CD4-positive, alpha-beta T cell treated with Interleukin-2 at 100 ng/mL for 4 hours (primary cell): ENCODE results near the gene LYSMD3.

Source experiments
- DNase-seq: peaks from one replicate; pipeline ENCODE4 v3.0.0-alpha.2; 2020; ENCODE audit warnings: low spot score

Gene LYSMD3

DNA sequence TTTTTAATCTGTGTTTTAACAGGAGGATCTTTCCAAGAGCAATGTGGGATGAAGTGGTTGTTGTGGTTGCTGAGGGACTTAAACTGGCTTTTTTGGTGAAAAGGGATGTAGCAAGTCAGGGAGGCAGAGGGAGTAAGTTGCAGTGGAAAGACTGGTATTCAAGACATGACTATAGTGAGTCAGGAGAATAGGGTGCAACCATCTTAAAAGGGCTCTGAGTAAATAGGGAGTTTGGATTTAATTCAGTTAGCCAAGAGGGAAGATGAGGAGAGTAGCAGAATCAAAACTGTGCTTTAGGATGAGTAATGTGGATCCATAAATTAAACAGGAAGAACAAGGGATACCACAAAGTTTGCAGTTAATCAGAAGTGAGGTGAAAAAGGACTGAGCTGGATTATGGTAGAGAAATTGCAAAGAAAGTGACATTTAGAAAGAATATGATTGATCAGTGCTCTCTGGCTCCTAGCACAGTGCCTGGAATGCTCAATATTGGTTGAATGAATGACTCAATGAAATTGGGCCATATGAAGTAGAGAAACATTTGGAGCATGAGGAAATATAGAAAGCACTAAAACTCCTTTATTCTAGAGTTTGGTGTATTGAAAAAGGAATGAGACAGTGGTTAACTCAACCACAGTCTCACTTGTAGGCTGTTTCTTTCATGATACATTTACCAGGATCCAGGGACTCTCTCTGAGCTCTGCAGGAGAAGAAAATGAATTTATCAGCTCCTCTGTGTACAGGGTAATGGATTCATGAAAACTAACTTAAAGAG, 49.6 kb downstream of the LYSMD3 start:
- no peak for DNase-seq

DNA sequence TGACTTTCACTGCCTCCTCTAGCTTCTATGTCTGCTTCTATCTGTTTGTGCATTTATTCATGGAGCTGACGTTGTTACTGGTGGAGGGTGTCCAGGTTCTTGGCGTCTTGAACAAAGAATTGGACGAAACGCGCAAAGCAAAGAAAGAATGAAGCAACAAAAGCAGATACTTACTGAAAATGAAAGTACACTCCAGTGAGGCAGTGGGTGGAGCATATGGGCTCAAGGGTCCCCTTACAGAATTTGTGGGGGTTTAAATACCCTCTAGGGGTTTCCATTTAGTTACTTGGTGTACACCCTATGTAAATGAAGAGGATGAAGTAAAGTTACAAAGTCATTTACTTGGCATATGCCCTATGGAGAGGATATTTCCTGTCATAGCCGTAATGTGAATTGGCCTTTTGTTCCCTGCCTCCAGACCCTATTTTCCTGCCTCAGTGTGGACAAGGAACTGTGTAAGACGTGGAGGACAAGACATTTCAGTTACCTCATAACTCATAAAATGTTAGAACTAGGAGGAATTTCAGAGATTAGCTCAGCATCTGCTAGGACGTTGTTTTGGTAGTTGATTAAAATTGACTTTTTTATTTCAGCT, 51.7 kb downstream of the LYSMD3 start:
- DNase-seq = no peak

DNA sequence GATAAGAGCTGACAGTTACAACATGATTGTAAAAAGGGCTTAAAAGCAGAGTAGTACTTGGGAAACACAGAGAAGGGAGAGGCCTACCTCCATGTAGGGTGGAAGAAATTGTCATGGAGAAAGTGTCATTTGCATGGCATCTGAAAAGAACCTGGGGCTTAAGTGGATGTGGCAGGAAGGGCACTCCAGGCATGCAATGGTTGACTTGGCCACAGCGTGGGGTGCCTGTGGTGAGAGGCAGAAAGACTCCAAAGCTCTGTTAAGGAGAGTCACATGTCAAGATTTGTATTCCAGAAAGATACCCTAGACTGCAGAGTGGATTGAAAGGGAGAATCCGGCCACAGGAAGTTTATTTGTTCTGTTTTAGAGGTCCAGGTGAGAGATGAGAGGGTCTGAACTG, 52.3 kb downstream of the LYSMD3 start:
- DNase-seq = no peak

DNA sequence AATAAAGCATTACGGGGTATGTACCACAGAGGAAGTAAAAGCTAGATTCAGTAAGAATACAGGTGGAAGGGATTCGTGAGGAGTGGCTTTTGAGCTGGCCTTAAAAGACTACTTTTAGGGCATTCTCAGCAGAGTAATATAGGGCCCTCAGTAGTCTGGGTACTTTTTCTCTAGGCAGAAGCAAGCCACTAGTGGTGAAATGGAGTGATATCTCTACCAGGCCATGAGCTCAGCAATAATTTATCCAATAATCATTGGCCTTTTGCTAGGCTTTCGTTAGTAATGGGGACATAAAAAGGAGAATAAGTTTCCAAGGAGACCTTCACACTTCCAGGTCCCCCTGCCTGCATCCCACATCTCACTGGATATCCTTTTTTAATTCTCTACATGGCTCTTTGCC, 53.0 kb downstream of the LYSMD3 start:
- no peak for DNase-seq

DNA sequence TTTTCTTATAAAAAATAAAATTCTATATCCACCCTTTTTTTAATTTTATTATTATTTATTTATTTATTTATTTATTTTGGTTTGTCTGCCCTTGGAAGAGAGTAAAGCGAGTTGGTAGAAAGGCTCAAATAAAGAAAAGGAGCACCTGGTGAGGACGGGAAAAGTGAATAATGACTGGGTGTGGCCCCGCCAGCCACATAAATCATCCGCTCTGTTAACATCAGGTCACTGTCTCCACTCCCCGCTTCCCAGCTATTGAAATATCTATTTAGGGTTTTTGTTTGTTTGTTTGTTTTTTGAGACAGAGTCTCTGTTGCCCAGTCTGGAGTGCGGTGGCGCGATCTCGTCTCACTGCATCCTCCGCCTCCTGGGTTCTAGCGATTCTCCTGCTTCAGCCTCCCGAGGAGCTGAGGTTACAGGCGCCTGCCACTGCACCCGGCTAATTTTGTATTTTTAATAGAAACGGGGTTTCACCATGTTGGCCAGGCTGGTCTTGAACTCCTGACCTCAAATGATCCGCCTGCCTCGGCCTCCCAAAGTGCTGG, 53.9 kb downstream of the LYSMD3 start:
- no peak for DNase-seq

DNA sequence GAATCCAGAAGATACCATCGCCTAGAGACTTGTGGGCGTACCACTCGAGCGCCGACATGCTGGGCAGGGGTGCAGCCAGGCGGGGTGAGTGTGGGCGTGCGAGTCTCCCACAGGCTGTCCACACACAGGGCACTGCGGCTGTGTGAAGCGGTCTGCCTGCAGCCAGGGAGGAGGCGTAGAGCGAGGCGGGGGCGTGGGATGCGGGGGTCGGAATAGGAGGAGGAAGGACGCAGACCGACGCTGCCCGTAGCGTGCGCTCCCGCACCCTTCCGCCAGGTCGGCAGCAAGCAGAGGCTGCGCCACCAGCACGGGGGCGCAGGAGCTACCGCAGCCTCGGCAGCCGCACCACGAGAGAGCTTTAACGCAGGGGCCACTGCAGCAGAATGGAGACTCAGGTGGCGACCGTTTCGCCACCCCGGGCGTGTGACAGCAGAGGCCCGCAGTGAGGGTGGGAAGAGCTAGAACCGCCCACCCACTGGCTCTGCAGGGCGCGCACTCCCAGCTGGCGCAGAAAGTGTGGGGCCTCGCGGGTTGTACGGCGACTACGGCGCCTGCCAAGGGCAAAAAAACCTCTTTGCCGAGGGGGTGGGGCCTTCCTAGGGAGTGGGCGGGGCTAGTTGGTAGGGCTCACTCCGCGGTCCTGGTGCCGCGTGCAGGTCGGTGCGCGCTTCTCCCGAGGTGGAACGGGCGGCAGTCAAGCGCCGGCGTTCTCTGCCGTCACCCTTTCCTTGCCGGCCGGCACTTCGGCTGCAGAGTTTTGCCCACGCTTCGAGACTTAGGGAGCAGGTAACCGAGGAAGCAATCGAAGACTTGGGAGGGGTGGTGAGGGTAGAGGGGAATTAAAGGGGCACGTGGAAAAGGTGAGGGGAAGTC, 54.9 kb downstream of the LYSMD3 start, which contains the start of the genes MBLAC2 and POLR3G:
Gene MBLAC2 (minus strand): TSS at position 537 of the 873 bp plus-strand sequence. CDS start 479 bp downstream, at position 58.
Gene POLR3G (plus strand): TSS at position 630 of the 873 bp plus-strand sequence. CDS start 10,704 bp downstream, outside the sequence.
- DNase-seq = peak; percentile 96

DNA sequence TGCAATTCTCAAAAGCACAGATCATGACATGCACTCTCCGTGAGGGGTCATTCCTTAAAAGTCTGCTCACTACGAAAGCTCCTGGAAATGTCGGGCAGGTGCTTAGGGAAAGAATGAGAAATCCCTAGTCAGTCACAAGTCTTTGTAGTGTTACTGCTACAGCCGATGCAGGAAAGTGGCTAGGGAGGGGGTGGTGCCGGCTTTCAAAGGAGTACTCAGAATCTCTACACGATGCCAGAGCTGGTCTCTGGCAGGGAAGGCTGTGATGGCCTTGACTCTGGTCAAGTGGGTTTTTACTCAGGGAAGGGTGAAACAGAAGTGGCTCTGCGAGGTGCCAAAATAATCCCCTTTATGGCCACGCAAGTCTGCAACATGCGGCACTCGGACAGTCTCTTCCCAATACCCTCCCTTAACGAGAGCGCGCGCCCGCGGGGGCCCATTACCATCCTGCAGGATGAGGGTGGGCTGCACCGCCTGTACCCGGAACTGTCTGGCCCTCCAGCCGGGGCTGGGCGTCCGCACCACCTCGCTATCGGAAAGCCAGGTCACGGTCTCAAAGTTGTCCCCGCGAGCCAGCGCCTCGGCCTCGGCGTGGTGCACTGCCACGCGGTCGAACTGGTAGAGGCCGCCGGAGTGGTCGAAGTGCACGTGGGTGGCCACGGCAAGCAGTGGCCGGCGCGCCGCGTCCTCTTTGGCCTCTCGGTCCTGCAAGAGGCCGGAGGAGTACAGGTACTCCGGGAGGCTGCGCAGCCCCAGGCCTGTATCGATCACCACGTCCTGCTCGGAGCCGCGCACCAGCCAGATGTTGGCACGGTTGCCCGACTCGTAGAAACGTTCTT, 55.8 kb downstream of the LYSMD3 start:
- peak; percentile 10 for DNase-seq

DNA sequence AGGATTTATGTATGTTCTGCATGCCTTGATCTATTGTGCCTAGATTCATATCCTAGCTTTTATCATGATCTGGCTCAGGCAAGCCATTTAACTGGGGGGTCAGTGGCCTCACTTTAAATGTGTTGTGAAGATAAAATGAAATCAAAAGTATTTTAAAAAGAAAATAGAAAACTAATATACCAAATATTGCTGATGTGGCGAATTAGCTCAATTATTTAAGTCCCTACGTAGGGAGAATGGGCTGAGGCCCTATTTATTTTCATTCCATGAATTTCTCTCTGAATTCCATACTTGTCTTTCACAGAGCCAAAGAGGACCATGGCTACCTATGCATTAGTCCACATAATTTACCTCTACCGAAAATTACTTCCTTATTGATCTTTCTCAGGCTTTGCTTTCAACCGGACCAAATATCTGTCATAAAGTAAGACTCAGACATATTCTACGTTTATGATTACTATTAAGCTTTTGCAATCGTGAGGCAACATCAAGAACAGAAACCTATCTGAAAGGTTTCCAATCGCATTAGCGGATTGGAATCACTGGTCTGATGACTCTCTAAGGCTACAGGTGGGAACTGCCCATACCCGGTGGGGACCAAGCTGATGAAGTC, 56.5 kb downstream of the LYSMD3 start:
- DNase-seq = no peak
